Midbrain (tissue), 1 donor: ENCODE measurements around the gene NRAP.

ENCODE experiments used
- DNase-seq: peaks from one replicate; lab custom pipeline; 2025; lab: John Stamatoyannopoulos, UW

The NRAP gene

GRCh38 chr10:113561214-113561613, 102.6 kb downstream of the NRAP start:
- DNase-seq, result no peak

DNA sequence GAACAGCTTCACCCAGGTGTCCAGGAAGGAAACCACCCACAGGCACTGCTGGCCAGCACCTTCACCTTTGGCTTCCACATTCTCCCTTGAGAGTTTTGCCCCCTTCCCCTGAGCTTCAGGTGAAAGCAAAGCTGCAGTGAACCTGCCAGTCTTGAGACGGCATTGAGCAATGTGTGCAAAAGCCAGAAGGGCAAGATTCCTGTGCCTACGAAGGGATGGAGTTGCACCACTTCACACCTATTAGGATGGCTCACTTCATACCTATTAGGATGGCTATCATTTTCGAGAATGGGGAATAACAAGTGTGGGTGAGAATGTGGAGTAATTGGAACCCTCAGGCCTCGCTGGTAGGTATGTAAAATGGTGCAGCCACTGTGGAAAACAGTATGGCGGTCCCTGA, 103.8 kb downstream of the NRAP start:
- no peak for DNase-seq

GRCh38 chr10:113557903-113558321, 105.9 kb downstream of the NRAP start:
- DNase-seq, result no peak

DNA sequence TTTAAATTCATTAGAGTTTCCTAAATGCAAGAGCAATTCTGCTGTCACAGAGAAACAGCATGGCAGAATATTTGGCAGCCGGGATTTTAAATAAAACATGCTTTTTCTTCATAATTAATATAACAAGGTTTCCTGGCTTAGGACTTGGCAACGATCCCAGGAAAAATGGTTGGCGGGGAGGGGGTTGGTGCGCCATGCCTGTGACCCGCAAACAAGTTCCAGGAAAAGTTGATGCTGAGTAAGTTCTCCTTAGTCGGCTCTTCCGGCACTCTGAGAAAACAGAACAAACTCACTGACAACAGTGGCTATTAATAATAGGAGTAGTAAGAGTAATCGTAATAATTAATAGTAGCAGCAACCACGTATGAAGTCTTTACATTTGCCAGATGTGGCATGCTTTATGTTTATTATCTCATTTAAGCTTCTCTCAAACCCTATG, 106.4 kb downstream of the NRAP start:
- no peak for DNase-seq

DNA sequence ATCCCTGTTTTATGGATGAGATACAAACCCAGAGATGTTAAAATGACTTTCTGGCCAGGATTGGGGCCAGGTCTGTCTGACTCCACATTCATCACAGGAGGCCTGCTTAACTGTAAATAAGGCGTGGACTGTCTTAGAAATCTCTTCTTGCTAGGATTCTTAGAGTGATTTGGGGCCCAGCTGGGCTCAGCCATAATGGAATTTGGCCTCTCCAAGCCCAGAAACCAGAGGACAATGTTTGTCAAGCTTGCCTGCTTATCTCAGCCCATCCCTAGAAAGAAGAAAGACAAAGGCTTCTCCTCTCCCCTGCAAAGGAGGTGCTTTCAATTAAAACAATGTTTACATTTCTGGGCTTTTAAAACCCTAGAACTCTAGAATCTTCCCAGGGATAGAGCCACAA, 108.1 kb downstream of the NRAP start:
- DNase-seq, result no peak

DNA sequence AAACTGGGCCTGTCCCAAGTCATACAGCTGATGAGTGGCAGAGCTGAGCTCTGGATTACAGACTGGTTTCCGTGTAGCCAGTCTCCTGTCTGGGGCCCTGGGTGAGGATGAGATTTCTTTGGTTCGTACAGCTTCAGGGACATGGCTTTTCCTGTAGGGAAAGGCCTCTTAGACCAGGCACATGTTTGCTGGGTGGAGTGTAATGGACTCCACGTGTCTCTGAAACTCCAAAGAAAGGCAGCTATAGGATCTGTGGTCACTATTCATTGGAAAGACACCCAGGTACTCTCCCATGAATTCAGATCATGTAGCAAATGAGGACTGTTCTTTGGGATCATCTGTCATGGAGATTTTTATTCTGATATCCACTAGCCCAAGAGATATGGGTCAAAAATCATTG, 108.6 kb downstream of the NRAP start:
- no peak for DNase-seq

DNA sequence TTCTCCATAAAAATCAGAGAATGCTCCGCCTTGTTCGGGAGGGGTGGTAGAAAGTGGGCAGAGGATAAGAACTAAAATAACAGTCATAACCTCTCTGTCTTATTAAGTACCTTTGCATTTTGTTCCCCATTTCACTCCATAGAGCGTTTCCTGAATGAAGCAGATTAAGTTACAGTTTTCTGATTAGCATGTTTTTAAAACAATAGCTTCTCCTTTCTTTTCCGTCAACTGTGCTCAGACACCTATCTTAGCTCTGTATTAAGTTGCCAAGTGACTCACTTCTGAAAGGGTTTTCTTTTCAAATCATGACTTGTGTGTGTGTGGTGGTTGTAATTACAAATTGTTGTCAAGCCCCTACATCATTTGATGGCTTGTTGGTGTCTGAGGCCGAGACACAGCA, 109.6 kb downstream of the NRAP start:
- DNase-seq, result no peak

- no peak for DNase-seq
Measured at GRCh38 chr10:113553149-113553548, 110.7 kb downstream of the NRAP start.

GRCh38 chr10:113552701-113553100, 111.1 kb downstream of the NRAP start, which contains the start of gene HABP2:
Gene HABP2, plus strand, starts transcription at chr10:113553053. Its CDS starts 69 bp downstream, at chr10:113553122.
- DNase-seq, result no peak

GRCh38 chr10:113552014-113552413, 111.8 kb downstream of the NRAP start:
- DNase-seq, result no peak

- no peak for DNase-seq
Measured at GRCh38 chr10:113550365-113550764, 113.5 kb downstream of the NRAP start.

- no peak for DNase-seq
Measured at GRCh38 chr10:113549856-113550255, 114.0 kb downstream of the NRAP start.

- no peak for DNase-seq
Measured at GRCh38 chr10:113547426-113547825, 116.4 kb downstream of the NRAP start.

- no peak for DNase-seq
Measured at GRCh38 chr10:113544392-113544791, 119.4 kb downstream of the NRAP start.

- no peak for DNase-seq
Measured at GRCh38 chr10:113543107-113543955, 120.5 kb downstream of the NRAP start.

DNA sequence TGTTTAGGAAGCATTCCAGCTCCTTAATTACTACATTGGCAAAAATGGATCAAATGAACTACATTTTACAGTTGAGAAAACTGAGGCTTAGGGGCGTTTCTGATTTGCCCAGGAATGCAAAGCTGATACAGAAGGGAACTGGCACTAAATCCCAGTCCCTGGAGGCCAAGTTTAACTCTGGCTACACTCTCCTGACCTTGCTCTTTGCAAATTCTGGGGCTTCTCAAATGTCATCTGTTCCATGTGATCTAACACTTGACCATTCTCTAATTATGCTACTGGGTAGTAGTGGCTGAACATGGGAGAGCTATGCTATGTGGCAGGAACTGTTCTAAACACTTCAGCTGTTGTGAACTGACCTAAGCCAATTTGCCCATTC, 122.3 kb downstream of the NRAP start:
- DNase-seq, result no peak

DNA sequence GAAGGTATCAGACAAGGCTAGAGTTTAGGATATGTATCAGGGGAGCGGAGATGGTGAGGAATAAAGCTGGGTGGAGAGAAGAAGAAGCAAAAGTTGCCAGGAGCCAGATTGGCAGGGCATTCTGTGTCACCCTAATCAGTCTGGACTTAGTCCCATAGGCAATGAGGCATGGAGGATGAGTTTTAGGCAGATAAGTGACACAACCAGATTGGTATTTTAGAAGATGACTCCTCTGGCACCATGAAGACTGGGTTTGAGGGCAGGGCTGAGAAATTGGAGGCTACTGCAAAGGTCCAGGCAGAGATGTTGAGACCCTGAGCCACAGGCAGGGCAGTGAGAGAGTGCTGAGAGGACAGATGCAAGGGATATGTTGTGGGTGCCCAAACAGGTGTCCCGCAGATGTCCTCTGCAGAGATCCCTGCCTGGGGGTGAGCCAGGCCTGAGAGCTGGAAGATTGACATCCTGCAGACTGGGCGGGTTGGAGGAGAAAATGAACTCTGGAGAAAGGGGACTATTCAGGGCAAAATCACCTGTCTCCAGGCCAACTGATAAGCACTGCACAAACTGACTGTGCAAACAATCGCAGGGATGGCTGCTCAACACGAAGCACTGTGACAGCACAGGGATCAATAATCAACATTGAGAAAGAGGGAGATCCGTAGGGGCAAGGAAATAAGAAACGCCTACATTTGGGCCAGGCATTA, 122.8 kb downstream of the NRAP start:
- no peak for DNase-seq

- no peak for DNase-seq
Measured at GRCh38 chr10:113539789-113540188, 124.1 kb downstream of the NRAP start.
